AG10803 (cell line): ENCODE measurements around the gene GPAT2.
"Not testable (repeated sequence)": the region's sequence is repeated elsewhere in the genome, so short reads cannot be mapped to it uniquely, and the experiment has no call there.

Experiments
- DNase-seq: peaks from one replicate; pipeline ENCODE4 v3.0.0; 2010; ENCODE audit warnings: low read depth
- H3K4me3 ChIP-seq: 2 replicates; pipeline ENCODE4 v1.5.1; 2011; ENCODE audit warnings: mild to moderate bottlenecking, low read length, control low read depth
- TF ChIP-seq, protein P1 (sequence below): conservative IDR thresholded peaks from 2 replicates; pipeline ENCODE4 v1.5.1; 2011; ENCODE audit warnings: mild to moderate bottlenecking, low read length, control low read depth, inconsistent platforms

The GPAT2 gene

DNA sequence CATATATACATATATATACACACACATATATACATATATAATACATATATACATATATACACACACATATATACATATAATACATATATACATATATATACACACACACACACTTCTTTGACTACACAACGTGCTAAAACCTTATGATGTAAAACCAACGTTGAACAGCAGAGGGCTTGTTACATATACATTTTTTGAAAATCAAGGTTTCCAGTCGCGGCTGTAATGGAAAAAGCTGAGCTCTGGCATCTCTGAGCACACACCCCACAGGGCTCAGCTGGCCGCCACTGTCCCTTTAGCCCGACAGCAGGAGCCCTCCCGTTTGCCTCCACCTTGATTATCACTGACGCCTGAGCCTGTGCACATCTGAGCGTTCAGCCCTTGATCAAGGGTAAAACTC lies 719 bp downstream of the GPAT2 start:
- H3K4me3 ChIP-seq, DNase-seq: not testable (repeated sequence)

DNA sequence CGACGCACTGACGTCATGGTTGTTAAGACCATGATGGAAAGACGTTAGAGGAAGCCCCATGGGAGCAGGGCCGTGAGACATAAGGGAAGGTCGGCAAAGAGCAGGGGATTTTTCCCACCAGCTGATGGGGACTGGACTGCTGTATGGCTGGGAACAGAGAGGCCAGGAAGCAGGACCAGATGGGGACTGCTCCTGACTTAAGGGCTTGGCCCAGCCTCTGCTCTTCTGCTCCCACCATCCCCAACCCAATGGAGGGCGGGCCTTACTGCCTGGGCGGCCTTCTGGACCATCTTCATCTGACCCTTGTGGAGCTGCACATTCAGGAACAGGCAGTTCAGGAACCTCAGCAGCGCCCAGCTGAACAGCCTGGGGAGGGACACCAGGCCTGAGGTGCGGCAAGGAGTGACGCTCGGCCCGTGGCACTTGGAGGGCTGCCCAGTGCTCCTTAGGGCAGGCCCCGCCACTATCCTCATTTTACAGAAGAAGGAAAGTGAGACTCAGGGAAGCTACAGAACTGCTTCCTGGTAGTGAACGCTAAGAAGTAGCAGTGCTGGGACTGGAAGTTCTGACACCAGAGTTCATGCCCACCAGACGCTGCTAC lies 6.9 kb downstream of the GPAT2 start:
- DNase-seq, H3K4me3 ChIP-seq: not testable (repeated sequence)

DNA sequence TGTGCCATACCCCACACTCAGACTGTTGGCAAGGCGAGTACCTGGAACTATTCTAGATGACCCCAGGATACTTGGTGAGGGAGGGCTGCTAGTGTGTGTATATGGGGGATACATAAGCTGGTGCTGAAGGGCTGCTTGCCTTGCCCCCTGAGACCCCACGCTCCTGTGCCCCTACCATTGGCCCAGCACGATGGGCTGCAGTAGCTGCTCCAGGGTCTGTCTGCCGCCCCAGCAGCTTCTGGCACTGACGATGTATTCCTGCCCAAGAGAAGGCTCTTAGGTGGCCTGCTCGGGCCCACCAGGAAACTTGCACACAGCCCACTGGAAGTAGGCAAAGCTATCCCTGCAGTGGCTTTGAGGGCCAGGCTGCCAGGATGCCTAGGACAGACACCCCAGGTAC lies 9.0 kb downstream of the GPAT2 start:
- DNase-seq, H3K4me3 ChIP-seq: not testable (repeated sequence)

- peak; percentile 1 for DNase-seq
- TF ChIP-seq, protein P1, sequence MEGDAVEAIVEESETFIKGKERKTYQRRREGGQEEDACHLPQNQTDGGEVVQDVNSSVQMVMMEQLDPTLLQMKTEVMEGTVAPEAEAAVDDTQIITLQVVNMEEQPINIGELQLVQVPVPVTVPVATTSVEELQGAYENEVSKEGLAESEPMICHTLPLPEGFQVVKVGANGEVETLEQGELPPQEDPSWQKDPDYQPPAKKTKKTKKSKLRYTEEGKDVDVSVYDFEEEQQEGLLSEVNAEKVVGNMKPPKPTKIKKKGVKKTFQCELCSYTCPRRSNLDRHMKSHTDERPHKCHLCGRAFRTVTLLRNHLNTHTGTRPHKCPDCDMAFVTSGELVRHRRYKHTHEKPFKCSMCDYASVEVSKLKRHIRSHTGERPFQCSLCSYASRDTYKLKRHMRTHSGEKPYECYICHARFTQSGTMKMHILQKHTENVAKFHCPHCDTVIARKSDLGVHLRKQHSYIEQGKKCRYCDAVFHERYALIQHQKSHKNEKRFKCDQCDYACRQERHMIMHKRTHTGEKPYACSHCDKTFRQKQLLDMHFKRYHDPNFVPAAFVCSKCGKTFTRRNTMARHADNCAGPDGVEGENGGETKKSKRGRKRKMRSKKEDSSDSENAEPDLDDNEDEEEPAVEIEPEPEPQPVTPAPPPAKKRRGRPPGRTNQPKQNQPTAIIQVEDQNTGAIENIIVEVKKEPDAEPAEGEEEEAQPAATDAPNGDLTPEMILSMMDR = no peak
- H3K4me3 ChIP-seq = no peak overlapping the region
Measured at GRCh38 chr2:96025194-96025492, 9.6 kb downstream of the GPAT2 start.

- no peak for DNase-seq
- TF ChIP-seq, protein P1 = no peak
- H3K4me3 ChIP-seq = no peak overlapping the region
Measured at GRCh38 chr2:96024336-96025193, 10.2 kb downstream of the GPAT2 start.

DNA sequence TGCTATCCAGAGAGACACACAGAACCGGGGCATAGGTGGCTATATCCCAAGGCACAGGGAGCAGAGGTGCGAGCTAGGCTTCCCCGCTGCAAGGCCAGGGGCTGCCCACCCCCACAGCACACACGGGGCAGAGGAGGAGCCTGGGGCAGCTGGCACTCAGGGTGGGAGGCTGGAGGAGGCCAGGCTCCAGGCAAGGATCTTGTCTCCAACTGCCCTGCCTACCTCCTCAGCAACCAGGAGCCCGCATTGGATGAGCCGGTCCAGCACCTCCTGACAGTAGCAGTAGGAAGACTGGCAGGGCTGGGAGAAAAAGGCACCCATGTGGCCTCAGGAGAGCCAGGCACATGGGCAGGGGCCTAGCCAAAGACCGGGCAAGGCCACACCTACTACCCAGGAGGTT lies 11.0 kb downstream of the GPAT2 start:
- not testable (repeated sequence) for H3K4me3 ChIP-seq, DNase-seq

DNA sequence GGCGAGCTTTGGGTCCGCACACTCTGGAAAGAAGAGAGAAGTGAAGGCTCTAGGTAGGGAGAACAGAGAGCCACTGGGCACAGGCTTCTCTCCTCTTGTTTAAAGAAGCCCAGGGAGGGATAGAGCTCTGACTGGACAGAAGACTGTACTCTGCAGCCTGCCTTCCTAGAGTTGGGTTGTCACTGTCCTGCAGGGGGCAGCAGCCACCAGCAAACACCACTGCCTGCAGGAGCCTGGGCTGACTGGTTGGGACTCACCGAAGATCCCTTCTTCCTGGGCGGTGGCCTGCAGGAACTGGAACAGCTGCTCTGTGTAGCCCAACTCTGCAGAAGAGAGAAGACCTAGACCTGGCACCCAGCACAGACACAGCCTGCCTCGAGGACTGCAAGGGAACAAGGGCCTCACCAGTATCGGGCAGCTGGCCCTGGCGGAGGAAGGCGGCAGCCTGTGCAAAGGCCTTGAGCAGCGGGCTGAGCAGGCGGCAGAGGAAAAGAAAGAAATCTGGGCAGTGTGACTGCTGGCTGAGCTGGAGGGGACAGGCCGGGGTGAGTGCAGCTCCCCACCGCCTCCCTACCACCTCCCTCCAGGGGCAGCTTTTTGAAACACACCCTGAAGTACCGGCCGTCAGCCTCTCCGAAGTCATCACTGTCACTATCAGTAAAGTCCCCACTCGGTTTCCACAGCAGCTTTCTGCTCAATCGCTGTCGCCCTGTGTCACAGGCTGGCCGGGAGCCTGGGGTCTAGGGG lies 11.8 kb downstream of the GPAT2 start:
- TF ChIP-seq, protein P1 = peak; percentile 73
- DNase-seq = peak; percentile 71
- H3K4me3 ChIP-seq = not testable (repeated sequence)

DNA sequence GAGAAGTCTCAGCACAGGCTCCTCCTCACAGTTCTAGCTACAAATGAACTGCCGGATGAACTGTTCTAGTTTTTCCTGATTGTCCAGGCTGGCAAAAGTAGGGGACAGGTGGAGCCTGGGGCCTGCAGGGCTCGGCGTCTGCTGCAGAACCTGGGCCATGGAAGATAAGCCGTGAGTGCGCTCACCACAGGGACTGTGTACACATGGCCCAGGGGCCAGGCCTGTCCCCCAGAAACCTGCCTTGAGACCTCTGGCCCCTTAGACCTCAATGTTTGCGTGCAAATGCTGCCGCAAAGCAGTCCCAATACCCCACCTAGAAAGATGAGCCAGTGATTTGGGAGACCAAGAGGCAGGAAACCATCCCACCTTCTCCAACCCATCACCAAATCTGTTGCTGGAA lies 12.6 kb downstream of the GPAT2 start:
- not testable (repeated sequence) for H3K4me3 ChIP-seq, DNase-seq

DNA sequence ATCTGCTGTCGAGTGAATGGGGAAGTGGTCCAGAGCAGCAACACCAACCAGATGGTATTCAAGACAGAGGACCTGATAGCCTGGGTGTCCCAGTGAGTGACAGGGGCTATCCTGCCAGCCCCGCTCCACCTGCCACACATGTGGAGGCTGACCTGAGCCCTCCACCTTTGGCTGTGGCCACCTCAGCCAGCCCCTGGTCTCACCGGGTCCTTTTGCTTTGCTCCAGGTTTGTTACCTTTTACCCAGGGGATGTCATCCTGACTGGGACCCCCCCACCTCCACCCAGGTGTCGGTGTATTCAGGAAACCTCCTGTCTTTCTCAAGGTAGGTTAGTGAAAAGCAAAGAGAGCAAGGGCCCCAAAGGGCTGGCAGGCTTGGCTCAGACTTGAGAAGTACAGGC lies 13.6 kb downstream of the GPAT2 start:
- H3K4me3 ChIP-seq, DNase-seq: not testable (repeated sequence)

GRCh38 chr2:96019909-96020590 lies 14.7 kb downstream of the GPAT2 start:
- H3K4me3 ChIP-seq, DNase-seq: not testable (repeated sequence)

- not testable (repeated sequence) for H3K4me3 ChIP-seq, DNase-seq
Measured at GRCh38 chr2:96016321-96016720, 18.4 kb downstream of the GPAT2 start.

- not testable (repeated sequence) for H3K4me3 ChIP-seq, DNase-seq
Measured at GRCh38 chr2:96012792-96013264, 21.9 kb downstream of the GPAT2 start.

DNA sequence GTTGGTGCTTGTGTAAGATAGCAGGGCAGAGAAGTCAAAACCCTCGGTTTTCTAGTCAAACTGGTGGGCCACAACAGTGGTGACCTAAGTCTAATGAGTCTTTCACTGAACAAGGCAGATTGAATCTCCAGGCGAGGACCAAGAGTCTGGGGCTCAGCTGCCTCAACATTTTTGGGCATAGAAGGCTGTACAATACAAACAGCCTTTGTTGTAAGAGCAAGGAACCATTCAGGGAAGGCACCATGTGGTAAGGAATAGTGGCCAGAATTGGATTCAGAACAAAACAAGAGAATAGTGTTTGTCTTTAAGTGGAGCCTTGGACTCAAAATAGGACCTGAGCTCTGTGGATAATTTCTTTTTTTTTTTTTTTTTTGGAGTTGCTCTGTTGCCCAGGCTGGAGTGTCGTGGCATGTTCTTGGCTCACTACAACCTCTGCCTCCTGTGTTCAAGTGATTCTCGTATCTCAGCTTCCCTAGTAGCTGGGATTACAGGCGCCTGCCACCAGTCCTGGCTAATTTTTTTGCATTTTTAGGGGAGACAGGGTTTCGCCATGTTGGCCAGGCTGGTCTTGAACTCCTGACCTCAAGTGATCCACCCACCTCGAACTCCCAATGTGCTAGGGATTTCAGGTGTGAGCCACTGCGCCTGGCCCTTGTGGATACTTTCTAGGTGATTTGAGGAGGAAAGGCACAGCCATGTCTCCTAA lies 22.5 kb downstream of the GPAT2 start:
- H3K4me3 ChIP-seq, DNase-seq: not testable (repeated sequence)
